ENCODE measurements around the gene MRC1.

Gene MRC1

GRCh38 chr10:17808971-17809841, at the start of gene MRC1:
Gene MRC1, plus strand, starts transcription at chr10:17809348. Its CDS starts 118 bp downstream, at chr10:17809466.
- Histone ChIP-seq H3K36me3 (ENCODE audit: control insufficient read depth, insufficient read depth, low read length, severe bottlenecking) (no peaks in the 10 kb centered on the region), H3K27me3 (replicated peaks; ENCODE audit: control insufficient read depth, insufficient read depth, low read length) (peaks cover 4% of the 10 kb centered on the region), H3K9me3 (ENCODE audit: control insufficient read depth, low read length) (peaks cover 4% of the 10 kb centered on the region), H3K9ac (ENCODE audit: low read length) (no peak within 1 kb of the TSS), H3K4me3 (ENCODE audit: low read length) (no peak within 1 kb of the TSS), H3K4me1 (ENCODE audit: control insufficient read depth, insufficient read depth, low read length) (peaks cover 9% of the 10 kb centered on the region)
- no peak for DNase-seq (ENCODE audit: low read depth)

GRCh38 chr10:17764142-17764541, 45.0 kb upstream of the MRC1 start:
- no peaks in the 10 kb centered on the region for H3K36me3 ChIP-seq (ENCODE audit: control insufficient read depth, insufficient read depth, low read length, severe bottlenecking)

GRCh38 chr10:17765602-17766001, 43.5 kb upstream of the MRC1 start:
- no peak overlapping the region for H3K9ac ChIP-seq (ENCODE audit: low read length)
- no peak for DNase-seq (ENCODE audit: low read depth)
- H3K9me3 ChIP-seq (ENCODE audit: control insufficient read depth, low read length), result peaks cover 12% of the 10 kb centered on the region
- no peaks in the 10 kb centered on the region for H3K36me3 ChIP-seq (ENCODE audit: control insufficient read depth, insufficient read depth, low read length, severe bottlenecking)
- no peak overlapping the region for H3K4me3 ChIP-seq (ENCODE audit: low read length)
- no peaks in the 10 kb centered on the region for H3K27me3 ChIP-seq (replicated peaks; ENCODE audit: control insufficient read depth, insufficient read depth, low read length)
- H3K4me1 ChIP-seq (ENCODE audit: control insufficient read depth, insufficient read depth, low read length), result peaks cover 4% of the 10 kb centered on the region

More at GRCh38 chr10:17764142-17764541, 45.0 kb upstream of the MRC1 start:
- Histone ChIP-seq H3K9ac (ENCODE audit: low read length) (no peak overlapping the region), H3K4me1 (ENCODE audit: control insufficient read depth, insufficient read depth, low read length) (peaks cover 5% of the 10 kb centered on the region), H3K9me3 (ENCODE audit: control insufficient read depth, low read length) (peaks cover 12% of the 10 kb centered on the region), H3K4me3 (ENCODE audit: low read length) (no peak overlapping the region), H3K27me3 (replicated peaks; ENCODE audit: control insufficient read depth, insufficient read depth, low read length) (no peaks in the 10 kb centered on the region)
- no peak for DNase-seq (ENCODE audit: low read depth)

- Histone ChIP-seq H3K4me1 (ENCODE audit: control insufficient read depth, insufficient read depth, low read length) (peaks cover 4% of the 10 kb centered on the region), H3K9me3 (ENCODE audit: control insufficient read depth, low read length) (peaks cover 12% of the 10 kb centered on the region), H3K27me3 (replicated peaks; ENCODE audit: control insufficient read depth, insufficient read depth, low read length) (no peaks in the 10 kb centered on the region), H3K9ac (ENCODE audit: low read length) (no peak overlapping the region), H3K4me3 (ENCODE audit: low read length) (no peak overlapping the region), H3K36me3 (ENCODE audit: control insufficient read depth, insufficient read depth, low read length, severe bottlenecking) (no peaks in the 10 kb centered on the region)
- no peak for DNase-seq (ENCODE audit: low read depth)
Measured at GRCh38 chr10:17766731-17767130, 42.4 kb upstream of the MRC1 start.

GRCh38 chr10:17768496-17768895, 40.7 kb upstream of the MRC1 start:
- DNase-seq (ENCODE audit: low read depth), result no peak
- Histone ChIP-seq H3K36me3 (ENCODE audit: control insufficient read depth, insufficient read depth, low read length, severe bottlenecking) (no peaks in the 10 kb centered on the region), H3K4me1 (ENCODE audit: control insufficient read depth, insufficient read depth, low read length) (no peaks in the 10 kb centered on the region), H3K9ac (ENCODE audit: low read length) (no peak overlapping the region), H3K27me3 (replicated peaks; ENCODE audit: control insufficient read depth, insufficient read depth, low read length) (no peaks in the 10 kb centered on the region), H3K4me3 (ENCODE audit: low read length) (no peak overlapping the region), H3K9me3 (ENCODE audit: control insufficient read depth, low read length) (peaks cover 12% of the 10 kb centered on the region)

- Histone ChIP-seq H3K4me3 (ENCODE audit: low read length) (no peak overlapping the region), H3K36me3 (ENCODE audit: control insufficient read depth, insufficient read depth, low read length, severe bottlenecking) (no peaks in the 10 kb centered on the region), H3K4me1 (ENCODE audit: control insufficient read depth, insufficient read depth, low read length) (no peaks in the 10 kb centered on the region), H3K27me3 (replicated peaks; ENCODE audit: control insufficient read depth, insufficient read depth, low read length) (no peaks in the 10 kb centered on the region), H3K9me3 (ENCODE audit: control insufficient read depth, low read length) (peaks cover 12% of the 10 kb centered on the region), H3K9ac (ENCODE audit: low read length) (no peak overlapping the region)
- no peak for DNase-seq (ENCODE audit: low read depth)
Measured at GRCh38 chr10:17768957-17769356, 40.2 kb upstream of the MRC1 start.

GRCh38 chr10:17771017-17771416, 38.1 kb upstream of the MRC1 start:
- H3K4me3 ChIP-seq (ENCODE audit: low read length), result no peak overlapping the region
- DNase-seq (ENCODE audit: low read depth), result no peak
- H3K27me3 ChIP-seq (replicated peaks; ENCODE audit: control insufficient read depth, insufficient read depth, low read length), result no peaks in the 10 kb centered on the region
- no peaks in the 10 kb centered on the region for H3K36me3 ChIP-seq (ENCODE audit: control insufficient read depth, insufficient read depth, low read length, severe bottlenecking)
- peaks cover 6% of the 10 kb centered on the region for H3K9me3 ChIP-seq (ENCODE audit: control insufficient read depth, low read length)
- no peaks in the 10 kb centered on the region for H3K4me1 ChIP-seq (ENCODE audit: control insufficient read depth, insufficient read depth, low read length)
- no peak overlapping the region for H3K9ac ChIP-seq (ENCODE audit: low read length)

- H3K9ac ChIP-seq (ENCODE audit: low read length), result no peak overlapping the region
- DNase-seq (ENCODE audit: low read depth), result no peak
Measured at GRCh38 chr10:17779784-17780183, 29.4 kb upstream of the MRC1 start.

GRCh38 chr10:17780727-17781126, 28.4 kb upstream of the MRC1 start:
- Histone ChIP-seq H3K4me1 (ENCODE audit: control insufficient read depth, insufficient read depth, low read length) (peaks cover 31% of the 10 kb centered on the region), H3K9me3 (ENCODE audit: control insufficient read depth, low read length) (no peaks in the 10 kb centered on the region), H3K4me3 (ENCODE audit: low read length) (no peak overlapping the region), H3K9ac (ENCODE audit: low read length) (no peak overlapping the region), H3K36me3 (ENCODE audit: control insufficient read depth, insufficient read depth, low read length, severe bottlenecking) (no peaks in the 10 kb centered on the region), H3K27me3 (replicated peaks; ENCODE audit: control insufficient read depth, insufficient read depth, low read length) (no peaks in the 10 kb centered on the region)
- no peak for DNase-seq (ENCODE audit: low read depth)

More at GRCh38 chr10:17779784-17780183, 29.4 kb upstream of the MRC1 start:
- no peaks in the 10 kb centered on the region for H3K9me3 ChIP-seq (ENCODE audit: control insufficient read depth, low read length)
- H3K4me1 ChIP-seq (ENCODE audit: control insufficient read depth, insufficient read depth, low read length), result peaks cover 22% of the 10 kb centered on the region
- no peak overlapping the region for H3K4me3 ChIP-seq (ENCODE audit: low read length)
- H3K36me3 ChIP-seq (ENCODE audit: control insufficient read depth, insufficient read depth, low read length, severe bottlenecking), result no peaks in the 10 kb centered on the region
- H3K27me3 ChIP-seq (replicated peaks; ENCODE audit: control insufficient read depth, insufficient read depth, low read length), result no peaks in the 10 kb centered on the region

- Histone ChIP-seq H3K9ac (ENCODE audit: low read length) (no peak overlapping the region), H3K36me3 (ENCODE audit: control insufficient read depth, insufficient read depth, low read length, severe bottlenecking) (no peaks in the 10 kb centered on the region), H3K9me3 (ENCODE audit: control insufficient read depth, low read length) (no peaks in the 10 kb centered on the region), H3K4me3 (ENCODE audit: low read length) (no peak overlapping the region), H3K27me3 (replicated peaks; ENCODE audit: control insufficient read depth, insufficient read depth, low read length) (no peaks in the 10 kb centered on the region), H3K4me1 (ENCODE audit: control insufficient read depth, insufficient read depth, low read length) (peaks cover 36% of the 10 kb centered on the region)
- DNase-seq (ENCODE audit: low read depth), result no peak
Measured at GRCh38 chr10:17781856-17782255, 27.3 kb upstream of the MRC1 start.

- Histone ChIP-seq H3K4me3 (ENCODE audit: low read length) (peak overlapping the region; percentile 38), H3K9me3 (ENCODE audit: control insufficient read depth, low read length) (no peaks in the 10 kb centered on the region), H3K27me3 (replicated peaks; ENCODE audit: control insufficient read depth, insufficient read depth, low read length) (no peaks in the 10 kb centered on the region), H3K36me3 (ENCODE audit: control insufficient read depth, insufficient read depth, low read length, severe bottlenecking) (no peaks in the 10 kb centered on the region), H3K9ac (ENCODE audit: low read length) (no peak overlapping the region), H3K4me1 (ENCODE audit: control insufficient read depth, insufficient read depth, low read length) (peaks cover 45% of the 10 kb centered on the region)
- DNase-seq (ENCODE audit: low read depth), result no peak
Measured at GRCh38 chr10:17782921-17783665, 26.1 kb upstream of the MRC1 start.
